Mucosa of gallbladder (tissue), 1 donor: Measurements from ENCODE around the gene ADRB1. TPM values are rescaled to one million over a fixed set of nuclear protein-coding genes. Genes with fewer than 3 reads are reported as not detected.

Source experiments
- DNase-seq: peaks from one replicate; pipeline ENCODE4 v3.0.0-alpha.2; 2020; ENCODE audit warnings: low spot score
- total RNA-seq: library from RNA; stranded (reverse); gene quantifications from one replicate; pipeline ENCODE4 v1.2.1, GENCODE V29; 2021
- donor health status: DM: no; HTN: no; CAD: no.

The ADRB1 gene
- total RNA-seq, 1 donor from 2014 or later: 1.7 TPM

DNA sequence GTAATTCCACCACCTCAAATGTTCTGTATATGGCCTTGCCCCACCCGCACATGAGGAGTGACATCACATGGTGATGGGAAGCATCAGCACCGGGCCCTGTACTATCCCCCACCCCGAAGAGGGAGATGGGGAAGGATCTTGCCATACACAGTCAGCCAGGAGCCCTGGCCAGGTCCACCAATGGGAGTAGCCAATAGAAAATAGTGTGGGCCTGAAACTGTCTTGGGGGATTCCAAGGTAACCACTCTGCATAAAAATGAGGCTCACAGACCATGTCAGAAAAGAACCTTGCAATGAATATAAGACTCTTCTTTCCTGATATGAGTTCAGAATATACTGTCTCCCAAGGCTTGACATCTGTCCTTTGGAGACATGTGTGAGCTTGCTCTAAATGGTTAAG lies 51.1 kb downstream of the ADRB1 start:
- DNase-seq: no peak

DNA sequence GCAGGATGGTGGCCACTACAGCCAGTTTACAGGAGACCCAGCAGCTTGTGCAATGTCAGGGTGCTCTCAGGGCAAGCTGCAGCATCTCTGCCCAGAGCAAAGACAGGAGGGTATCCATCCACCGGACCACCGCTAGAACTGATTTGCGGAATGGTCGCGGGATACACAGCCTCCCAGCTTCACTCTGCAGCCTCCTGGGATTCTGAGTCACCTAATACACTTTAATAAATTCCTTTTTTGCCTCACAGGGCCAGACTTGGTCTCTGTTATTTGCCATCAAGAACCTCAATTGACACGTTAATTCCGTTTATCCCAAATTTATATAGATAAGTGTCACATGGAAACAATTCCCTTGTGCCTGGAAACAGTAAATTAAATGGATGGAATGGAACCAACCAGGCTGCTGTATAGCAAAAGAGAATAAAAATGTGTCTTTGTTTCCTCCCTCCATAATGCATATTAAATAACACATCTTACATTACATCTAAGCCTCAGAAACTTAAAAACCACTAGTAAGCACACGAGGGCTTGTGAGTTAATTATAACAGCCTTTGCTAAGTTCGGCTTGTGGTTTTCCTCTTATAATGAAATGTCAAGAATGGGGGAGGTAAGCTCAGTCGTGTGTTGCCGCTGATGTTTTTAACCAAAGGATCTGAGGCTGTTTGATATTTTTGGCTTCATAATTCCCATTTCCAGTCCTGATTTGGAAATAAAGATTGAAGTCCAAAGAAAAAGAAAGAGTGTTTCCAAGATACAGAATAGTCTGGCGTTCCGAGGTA lies 52.1 kb downstream of the ADRB1 start:
- no peak for DNase-seq

Other genes starting within 250 kb of the ADRB1 start
- 7.7 TPM for gene DCLRE1A, start 189.8 kb upstream of the ADRB1 start, total RNA-seq
- 39.7 TPM for gene NHLRC2, start 189.2 kb upstream of the ADRB1 start, total RNA-seq
- gene CCDC186, start 130.3 kb downstream of the ADRB1 start, total RNA-seq: 27.7 TPM
- gene TDRD1, start 135.5 kb downstream of the ADRB1 start, total RNA-seq: 2.0 TPM
- 0.75 TPM for gene VWA2, start 195.4 kb downstream of the ADRB1 start, total RNA-seq